ENCODE measurements around the gene RNF2.

- no peak for TF ChIP-seq EZH2 (IDR thresholded peaks at IDR 0.05; ENCODE audit: insufficient read depth, poor library complexity, severe bottlenecking)
- TF ChIP-seq EZH2phosphoT487 (IDR thresholded peaks at IDR 0.05; ENCODE audit: insufficient read depth, low read depth) = no peak
These were observed 36.5 kb upstream of the RNF2 start for GRCh38 chr1:185008838-185009237.
